Endothelial cell of umbilical vein (primary cell): Measurements from ENCODE around the gene BEND3.

Experiments used
- CTCF ChIP-seq, 2 donors: IDR thresholded peaks; 1 replicate in 1 of 2; 2 replicates in 1 of 2; pipeline ENCODE4 v1.5.1; 2011; ENCODE audit warnings: low read length in 2 of 2, mild to moderate bottlenecking in 2 of 2, moderate library complexity in 2 of 2, control low read depth in 1 of 2, inconsistent platforms in 1 of 2, low read depth in 1 of 2; ENCODE audit not compliant: insufficient read depth in 1 of 2; ENCODE audit errors: extremely low read depth in 1 of 2
- POLR2A ChIP-seq: IDR thresholded peaks from 2 replicates; pipeline ENCODE4 v1.6.1; 2012; ENCODE audit warnings: low read depth, mild to moderate bottlenecking, control low read depth, low read length
- POLR2AphosphoS5 ChIP-seq: IDR thresholded peaks from 2 replicates; pipeline ENCODE4 v1.6.1; 2012; ENCODE audit warnings: low read depth, mild to moderate bottlenecking, control low read depth, low read length, moderate library complexity; ENCODE audit not compliant: insufficient read depth

GRCh38 chr6:107033126-107033525, 82.2 kb downstream of the BEND3 start:
- TF ChIP-seq CTCF (IDR thresholded peaks at IDR 0.05; ENCODE audit: extremely low read depth in 1 of 2, insufficient read depth in 1 of 2, low read depth in 1 of 2, low read length in 2 of 2) (no peak), POLR2A (no peak), POLR2AphosphoS5 (no peak)
